Skeletal muscle tissue (tissue), 4 donors: ENCODE results near the gene TEX14. TPM values are rescaled to one million over a fixed set of nuclear protein-coding genes. Genes with fewer than 3 reads are reported as not detected.

Experiments used
- H3K27ac ChIP-seq: one replicate; pipeline ENCODE4 v1.7.0; 2013; ENCODE audit warnings: mild to moderate bottlenecking, low read depth, low read length, inconsistent platforms
- H3K27me3 ChIP-seq, 3 donors: one replicate each; pipeline ENCODE4 v1.7.0; 2013; ENCODE audit warnings: low read length in 3 of 3; ENCODE audit not compliant: control insufficient read depth in 3 of 3, insufficient read depth in 3 of 3
- H3K36me3 ChIP-seq, 3 donors: one replicate each; pipeline ENCODE4 v1.7.0; 2013; ENCODE audit warnings: low read length in 3 of 3; ENCODE audit not compliant: control insufficient read depth in 3 of 3, insufficient read depth in 3 of 3
- H3K4me1 ChIP-seq, 3 donors: one replicate each; pipeline ENCODE4 v1.7.0; 2013; ENCODE audit warnings: low read length in 3 of 3, mild to moderate bottlenecking in 3 of 3; ENCODE audit not compliant: control insufficient read depth in 3 of 3, insufficient read depth in 3 of 3
- H3K4me3 ChIP-seq, 3 donors: one replicate each; pipeline ENCODE4 v1.7.0; 2013; ENCODE audit warnings: low read length in 3 of 3
- H3K9ac ChIP-seq, 3 donors: one replicate each; pipeline ENCODE4 v1.7.0; 2013; ENCODE audit warnings: low read length in 3 of 3, mild to moderate bottlenecking in 3 of 3, moderate library complexity in 2 of 3, low read depth in 1 of 3
- H3K9me3 ChIP-seq, 3 donors: one replicate each; pipeline ENCODE4 v1.7.0; 2013; ENCODE audit warnings: low read length in 3 of 3; ENCODE audit not compliant: control insufficient read depth in 3 of 3
- total RNA-seq: library from RNA; depleted of rRNA; stranded (reverse); fragments of >200 nt; gene quantifications from one replicate; pipeline ENCODE4 v1.2.3, GENCODE V29; 2014
- donor health status: Osteomylitis.

TEX14 gene, protein sequence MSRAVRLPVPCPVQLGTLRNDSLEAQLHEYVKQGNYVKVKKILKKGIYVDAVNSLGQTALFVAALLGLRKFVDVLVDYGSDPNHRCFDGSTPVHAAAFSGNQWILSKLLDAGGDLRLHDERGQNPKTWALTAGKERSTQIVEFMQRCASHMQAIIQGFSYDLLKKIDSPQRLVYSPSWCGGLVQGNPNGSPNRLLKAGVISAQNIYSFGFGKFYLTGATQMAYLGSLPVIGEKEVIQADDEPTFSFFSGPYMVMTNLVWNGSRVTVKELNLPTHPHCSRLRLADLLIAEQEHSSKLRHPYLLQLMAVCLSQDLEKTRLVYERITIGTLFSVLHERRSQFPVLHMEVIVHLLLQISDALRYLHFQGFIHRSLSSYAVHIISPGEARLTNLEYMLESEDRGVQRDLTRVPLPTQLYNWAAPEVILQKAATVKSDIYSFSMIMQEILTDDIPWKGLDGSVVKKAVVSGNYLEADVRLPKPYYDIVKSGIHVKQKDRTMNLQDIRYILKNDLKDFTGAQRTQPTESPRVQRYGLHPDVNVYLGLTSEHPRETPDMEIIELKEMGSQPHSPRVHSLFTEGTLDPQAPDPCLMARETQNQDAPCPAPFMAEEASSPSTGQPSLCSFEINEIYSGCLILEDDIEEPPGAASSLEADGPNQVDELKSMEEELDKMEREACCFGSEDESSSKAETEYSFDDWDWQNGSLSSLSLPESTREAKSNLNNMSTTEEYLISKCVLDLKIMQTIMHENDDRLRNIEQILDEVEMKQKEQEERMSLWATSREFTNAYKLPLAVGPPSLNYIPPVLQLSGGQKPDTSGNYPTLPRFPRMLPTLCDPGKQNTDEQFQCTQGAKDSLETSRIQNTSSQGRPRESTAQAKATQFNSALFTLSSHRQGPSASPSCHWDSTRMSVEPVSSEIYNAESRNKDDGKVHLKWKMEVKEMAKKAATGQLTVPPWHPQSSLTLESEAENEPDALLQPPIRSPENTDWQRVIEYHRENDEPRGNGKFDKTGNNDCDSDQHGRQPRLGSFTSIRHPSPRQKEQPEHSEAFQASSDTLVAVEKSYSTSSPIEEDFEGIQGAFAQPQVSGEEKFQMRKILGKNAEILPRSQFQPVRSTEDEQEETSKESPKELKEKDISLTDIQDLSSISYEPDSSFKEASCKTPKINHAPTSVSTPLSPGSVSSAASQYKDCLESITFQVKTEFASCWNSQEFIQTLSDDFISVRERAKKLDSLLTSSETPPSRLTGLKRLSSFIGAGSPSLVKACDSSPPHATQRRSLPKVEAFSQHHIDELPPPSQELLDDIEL (N-terminal part only)
- total RNA-seq: under 0.01 TPM

DNA sequence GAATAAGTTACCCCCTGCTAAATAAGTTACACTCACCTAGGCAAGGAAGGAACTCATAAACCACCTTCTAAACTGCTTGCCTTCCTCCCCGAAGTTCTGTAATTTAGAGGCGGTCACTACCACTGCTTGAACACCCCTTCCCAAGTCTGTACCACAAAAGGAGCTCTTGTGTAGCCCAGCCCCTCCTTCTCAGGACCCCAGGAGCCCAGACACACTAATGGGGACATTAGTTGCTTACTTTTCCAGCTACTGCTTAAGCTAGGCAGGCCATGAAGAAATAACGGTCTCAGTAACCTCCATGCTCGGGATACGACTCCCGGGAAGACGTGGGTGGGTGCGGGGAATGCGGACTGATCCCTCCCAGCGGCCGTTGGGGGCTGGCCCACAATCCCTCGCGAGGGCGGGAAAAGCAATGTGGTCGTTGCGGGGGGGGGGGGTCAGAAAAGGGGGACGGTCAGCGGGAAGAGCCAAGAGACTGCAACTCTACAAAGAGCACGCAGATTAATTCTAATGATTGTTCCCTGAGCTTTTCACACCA lies at the start of gene TEX14:
Gene TEX14 (minus strand): TSS at position 345 of the 538 bp plus-strand sequence. CDS start 40,044 bp downstream, outside the sequence.
- Histone ChIP-seq H3K9ac (peak within 1 kb of the TSS; percentile 76 to 86 (median 85)), H3K4me3 (peak within 1 kb of the TSS; percentile 85 to 95 (median 88)), H3K4me1 (peaks cover 8 to 15% (median 11%) of the 10 kb centered on the region in 3 donors), H3K27me3 (no peaks in the 10 kb centered on the region), H3K36me3 (peaks cover 0 to 2% (median 0%) of the 10 kb centered on the region in 3 donors), H3K27ac (peak within 1 kb of the TSS; percentile 53), H3K9me3 (peaks cover 0 to 2% (median 0%) of the 10 kb centered on the region in 3 donors)

DNA sequence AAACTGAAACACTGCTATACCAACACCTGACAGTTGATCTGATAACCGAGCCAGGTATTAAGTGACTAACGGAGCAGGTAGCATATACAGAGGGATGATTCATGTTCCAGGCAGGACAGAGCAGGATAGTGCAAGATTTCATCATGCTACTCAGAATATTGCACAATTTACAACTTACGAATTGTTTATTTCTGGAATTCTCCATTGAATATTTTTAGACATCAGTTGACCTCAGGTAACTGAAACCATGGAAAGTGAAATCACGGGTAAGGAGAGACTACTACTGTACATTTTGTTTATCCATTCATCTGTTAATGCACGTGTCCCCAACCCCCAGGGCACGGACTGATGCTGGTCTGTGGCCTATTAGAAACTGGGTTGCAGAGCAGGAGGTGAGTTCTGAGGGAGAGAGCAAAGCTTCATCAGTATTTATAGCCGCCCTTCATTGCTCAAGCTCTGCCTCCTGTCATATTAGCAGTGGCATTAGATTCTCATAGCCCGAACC lies 49.3 kb upstream of the TEX14 start:
- Histone ChIP-seq H3K27me3 (no peaks in the 10 kb centered on the region), H3K9me3 (no peaks in the 10 kb centered on the region), H3K9ac (no peak overlapping the region), H3K27ac (no peak overlapping the region), H3K36me3 (no peaks in the 10 kb centered on the region), H3K4me1 (no peaks in the 10 kb centered on the region), H3K4me3 (no peak overlapping the region)

- H3K27me3 ChIP-seq: no peaks in the 10 kb centered on the region
- no peak overlapping the region for H3K9ac ChIP-seq
- H3K27ac ChIP-seq: no peak overlapping the region
- H3K4me3 ChIP-seq: no peak overlapping the region
- no peaks in the 10 kb centered on the region for H3K4me1 ChIP-seq
- peaks cover 0 to 6% (median 0%) of the 10 kb centered on the region in 3 donors for H3K36me3 ChIP-seq
- H3K9me3 ChIP-seq: no peaks in the 10 kb centered on the region
These were observed 43.0 kb upstream of the TEX14 start for GRCh38 chr17:58734811-58735210.

DNA sequence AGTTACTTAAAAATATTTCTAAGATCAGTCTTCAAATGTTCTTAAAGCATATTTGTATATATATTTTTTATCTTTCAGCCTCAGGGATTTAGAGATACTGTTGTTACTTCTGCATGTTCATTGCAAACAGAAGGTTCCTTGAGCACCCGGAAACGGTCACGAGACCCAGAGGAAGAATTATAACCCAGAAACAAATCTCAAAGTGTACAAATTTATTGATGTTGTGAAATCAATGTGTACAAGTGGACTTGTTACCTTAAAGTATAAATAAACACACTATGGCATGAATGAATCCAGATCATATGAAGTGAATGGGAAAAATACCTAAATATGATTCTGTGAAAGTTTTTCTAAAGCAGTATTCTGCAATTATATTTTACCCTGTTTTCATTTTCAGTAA lies 42.2 kb upstream of the TEX14 start:
- Histone ChIP-seq H3K4me3 (no peak overlapping the region), H3K9ac (no peak overlapping the region), H3K27me3 (no peaks in the 10 kb centered on the region), H3K9me3 (no peaks in the 10 kb centered on the region), H3K27ac (no peak overlapping the region), H3K36me3 (peaks cover 0 to 6% (median 0%) of the 10 kb centered on the region in 3 donors), H3K4me1 (no peaks in the 10 kb centered on the region)

GRCh38 chr17:58730937-58731336 lies 39.1 kb upstream of the TEX14 start:
- Histone ChIP-seq H3K4me3 (no peak overlapping the region), H3K36me3 (peaks cover 0 to 6% (median 0%) of the 10 kb centered on the region in 3 donors), H3K9ac (no peak overlapping the region), H3K27ac (no peak overlapping the region), H3K27me3 (no peaks in the 10 kb centered on the region), H3K4me1 (no peaks in the 10 kb centered on the region), H3K9me3 (no peaks in the 10 kb centered on the region)

DNA sequence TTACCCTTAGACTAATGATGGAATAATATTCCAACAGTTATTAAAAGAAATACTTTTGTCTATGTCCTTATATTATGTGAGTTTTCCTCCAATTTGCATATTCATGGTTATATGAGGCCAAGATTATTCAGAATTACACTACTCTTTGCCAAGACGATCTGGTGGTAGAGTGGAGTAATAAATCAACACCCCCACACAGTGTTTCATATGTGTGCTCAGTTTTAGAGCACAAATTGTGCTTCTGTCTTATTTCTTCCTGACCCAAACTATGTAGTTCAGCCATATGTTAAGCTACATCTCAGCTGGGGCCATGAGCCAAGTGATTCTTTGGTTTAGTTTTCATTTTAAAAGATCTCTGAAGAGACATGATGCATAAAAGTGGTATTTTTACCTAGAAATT lies 37.0 kb upstream of the TEX14 start:
- Histone ChIP-seq H3K27me3 (no peaks in the 10 kb centered on the region), H3K9ac (no peak overlapping the region), H3K9me3 (no peaks in the 10 kb centered on the region), H3K4me3 (no peak overlapping the region), H3K4me1 (no peaks in the 10 kb centered on the region), H3K27ac (no peak overlapping the region), H3K36me3 (peaks cover 0 to 3% (median 2%) of the 10 kb centered on the region in 3 donors)

- H3K36me3 ChIP-seq: peaks cover 2 to 11% (median 8%) of the 10 kb centered on the region in 3 donors
- no peak overlapping the region for H3K4me3 ChIP-seq
- H3K27me3 ChIP-seq: no peaks in the 10 kb centered on the region
- no peak overlapping the region for H3K27ac ChIP-seq
- H3K9ac ChIP-seq: no peak overlapping the region
- H3K4me1 ChIP-seq: no peaks in the 10 kb centered on the region
- no peaks in the 10 kb centered on the region for H3K9me3 ChIP-seq
These were observed 30.9 kb upstream of the TEX14 start for GRCh38 chr17:58722696-58723095.

DNA sequence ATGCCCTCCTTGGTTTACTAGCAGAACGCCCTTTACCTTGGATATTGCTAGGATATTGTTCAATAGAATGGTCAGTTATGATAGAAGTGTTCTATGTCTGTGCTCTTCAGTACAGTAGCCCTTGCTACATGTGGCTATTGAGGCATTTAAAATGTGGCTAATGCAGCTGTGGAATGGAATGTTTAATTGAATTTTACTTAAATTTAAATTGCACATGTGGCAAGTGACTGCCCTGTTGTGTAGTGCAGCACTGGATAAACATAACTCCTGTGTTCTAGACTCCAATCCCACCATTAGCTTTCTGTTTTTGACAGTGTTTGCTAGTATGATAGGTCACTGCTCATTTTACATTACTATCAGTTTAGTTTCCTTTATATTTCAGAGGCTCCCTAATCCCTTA lies 30.4 kb upstream of the TEX14 start:
- Histone ChIP-seq H3K27ac (no peak overlapping the region), H3K9me3 (no peaks in the 10 kb centered on the region), H3K9ac (no peak overlapping the region), H3K4me1 (no peaks in the 10 kb centered on the region), H3K27me3 (no peaks in the 10 kb centered on the region), H3K4me3 (no peak overlapping the region), H3K36me3 (peaks cover 2 to 11% (median 8%) of the 10 kb centered on the region in 3 donors)

- Histone ChIP-seq H3K9me3 (no peaks in the 10 kb centered on the region), H3K27me3 (no peaks in the 10 kb centered on the region), H3K36me3 (peaks cover 3 to 15% (median 12%) of the 10 kb centered on the region in 3 donors), H3K4me1 (no peaks in the 10 kb centered on the region), H3K27ac (no peak overlapping the region), H3K9ac (no peak overlapping the region), H3K4me3 (no peak overlapping the region)
These were observed 19.2 kb upstream of the TEX14 start for GRCh38 chr17:58710948-58711552.
